ENCODE measurements around the gene ZNF438.
A peak's percentile ranks its signal among the peaks of the same experiment; 100 is the strongest.
"Not testable (repeated sequence)": the region's sequence is repeated elsewhere in the genome, so short reads cannot be mapped to it uniquely, and the experiment has no call there.

Gene ZNF438

GRCh38 chr10:30821261-30821993 lies 210.2 kb downstream of the ZNF438 start:
- DNase-seq: no peak

GRCh38 chr10:30820261-30820991 lies 211.2 kb downstream of the ZNF438 start:
- DNase-seq: no peak

DNA sequence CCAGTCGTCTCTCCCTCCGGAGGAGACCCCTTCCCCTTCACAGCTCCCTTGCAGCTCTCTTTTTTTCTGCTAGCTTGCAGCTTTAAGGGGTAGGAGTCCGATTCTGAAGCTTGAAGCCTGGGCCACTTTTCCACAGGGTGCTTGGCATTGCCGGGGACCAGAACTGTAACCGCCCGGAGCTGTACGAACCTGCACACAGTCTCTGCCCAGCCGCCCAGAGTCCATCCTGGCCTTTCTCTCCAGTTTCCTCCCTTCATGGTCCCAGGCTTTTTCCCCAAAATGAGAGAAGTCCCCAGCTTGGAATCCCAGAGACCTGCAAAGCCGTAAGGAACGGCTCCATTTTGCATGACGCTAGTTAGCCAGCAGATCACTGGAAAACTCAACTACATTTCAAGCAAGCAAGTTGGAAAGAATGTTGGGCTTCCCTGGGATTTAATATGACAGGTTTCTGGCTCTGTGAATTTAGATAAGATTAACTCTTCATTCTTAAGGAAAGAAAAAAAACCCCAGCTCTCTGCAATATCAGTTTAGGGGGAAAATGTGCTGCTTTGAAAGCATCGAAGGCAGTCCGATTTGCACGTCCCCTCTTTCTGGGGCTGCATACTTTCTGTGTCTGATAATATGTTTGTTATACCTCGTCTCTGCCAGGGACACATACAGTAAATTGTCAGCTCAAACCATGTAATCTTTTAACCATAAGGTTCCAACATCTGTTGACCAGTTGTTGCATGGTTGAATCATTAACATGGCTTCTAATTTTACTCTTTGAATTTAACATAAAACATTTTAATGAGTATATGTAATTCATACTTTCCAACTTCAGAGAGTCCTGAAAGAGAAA lies 212.1 kb downstream of the ZNF438 start:
- no peak for DNase-seq

GRCh38 chr10:30818854-30819253 lies 212.8 kb downstream of the ZNF438 start:
- DNase-seq: no peak

DNA sequence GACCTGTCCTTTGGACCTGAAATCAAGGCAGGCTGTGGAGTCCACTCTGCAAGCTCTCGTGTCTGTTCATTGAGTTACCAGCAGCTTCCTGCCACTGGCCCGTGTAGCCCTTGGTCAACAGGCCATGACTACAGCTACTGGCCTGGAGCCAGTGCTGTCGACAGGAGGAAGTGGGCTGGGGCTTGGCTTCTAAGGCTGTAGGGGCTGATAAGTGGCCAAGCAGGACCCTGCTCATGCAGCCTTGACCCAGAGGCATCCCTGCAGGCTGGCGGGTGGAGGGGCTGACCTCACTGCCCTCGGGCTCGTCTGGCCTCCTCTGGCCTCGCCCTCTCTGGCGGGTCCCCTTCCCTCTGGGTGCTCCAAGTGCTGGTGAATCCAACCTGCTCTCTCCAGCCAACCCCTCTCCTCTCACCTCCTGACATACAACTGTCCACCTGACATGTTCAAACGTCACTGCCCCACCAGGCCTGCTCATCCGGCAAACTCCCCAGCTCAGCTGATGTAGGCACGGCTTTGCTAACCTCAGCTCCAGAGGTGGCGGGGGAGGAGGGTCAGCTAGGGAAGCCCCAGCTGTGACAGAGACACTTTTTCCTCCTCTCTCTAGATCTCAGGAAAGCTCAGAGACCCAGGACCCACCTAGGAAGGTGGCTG lies 213.5 kb downstream of the ZNF438 start:
- DNase-seq: no peak

- no peak for DNase-seq
Measured at GRCh38 chr10:30817541-30817940, 214.1 kb downstream of the ZNF438 start.

- DNase-seq: no peak
Measured at GRCh38 chr10:30816820-30817171, 214.9 kb downstream of the ZNF438 start.

DNA sequence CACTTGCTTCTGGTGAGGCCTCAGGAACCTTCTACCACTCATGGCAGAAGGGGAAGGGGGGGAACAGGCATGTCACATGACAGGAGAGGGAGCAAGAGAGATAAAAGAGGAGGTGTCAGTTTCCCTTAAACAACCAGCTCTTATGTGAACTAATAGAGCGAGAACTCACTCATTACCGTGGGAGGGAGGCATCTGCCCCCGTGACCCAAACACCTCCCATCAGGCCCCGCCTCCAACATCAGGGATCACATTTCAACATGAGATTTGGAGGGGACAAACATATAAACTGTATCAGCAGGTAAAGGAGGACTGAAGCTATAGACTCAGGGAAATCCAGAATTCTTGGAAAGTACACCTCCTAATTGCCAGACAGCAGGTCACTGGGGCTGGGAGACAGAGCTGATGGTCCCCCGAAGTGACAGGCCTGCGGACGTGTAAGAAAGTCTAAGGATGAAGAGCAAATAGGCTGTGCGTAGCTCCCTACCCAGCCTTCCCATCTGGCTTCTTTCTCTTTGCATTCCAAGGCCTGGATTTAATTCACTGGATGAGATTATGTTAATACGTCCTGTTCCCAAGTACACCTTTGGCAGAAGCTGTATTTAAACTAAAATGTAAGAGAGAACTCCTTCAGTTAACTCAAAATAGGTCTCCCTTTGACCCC lies 215.4 kb downstream of the ZNF438 start:
- DNase-seq: no peak

DNA sequence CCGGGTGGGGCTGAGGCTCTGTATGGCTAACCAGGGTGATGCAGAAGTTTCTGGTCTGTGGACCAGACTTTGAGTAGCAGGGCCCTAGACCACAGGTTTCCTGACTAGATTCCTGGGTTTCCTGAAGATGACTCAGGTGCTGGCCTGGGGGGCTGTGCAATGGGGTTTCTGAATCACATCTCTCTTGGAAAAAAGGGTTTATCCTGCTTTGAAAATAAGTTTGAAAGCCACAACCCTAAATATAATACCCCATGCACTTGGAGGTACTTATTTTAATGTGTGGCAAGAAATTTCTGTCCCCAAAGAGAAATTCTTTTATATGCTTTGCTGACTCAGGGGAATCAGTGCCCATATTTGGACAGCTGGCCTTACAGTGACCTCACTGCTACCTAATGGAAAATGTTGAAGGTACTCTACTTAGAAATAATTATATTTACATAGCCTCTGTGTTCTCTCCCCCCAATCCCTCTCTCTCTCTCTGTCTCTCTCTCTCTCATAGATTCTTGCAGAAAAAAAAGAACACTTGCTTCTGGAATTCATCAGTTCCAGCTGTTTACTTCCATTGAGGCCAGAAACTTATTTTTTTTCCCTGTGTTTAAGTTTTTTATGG lies 217.7 kb downstream of the ZNF438 start:
- DNase-seq: peak; percentile 22

- no peak for DNase-seq
Measured at GRCh38 chr10:30812018-30812851, 219.4 kb downstream of the ZNF438 start.

DNA sequence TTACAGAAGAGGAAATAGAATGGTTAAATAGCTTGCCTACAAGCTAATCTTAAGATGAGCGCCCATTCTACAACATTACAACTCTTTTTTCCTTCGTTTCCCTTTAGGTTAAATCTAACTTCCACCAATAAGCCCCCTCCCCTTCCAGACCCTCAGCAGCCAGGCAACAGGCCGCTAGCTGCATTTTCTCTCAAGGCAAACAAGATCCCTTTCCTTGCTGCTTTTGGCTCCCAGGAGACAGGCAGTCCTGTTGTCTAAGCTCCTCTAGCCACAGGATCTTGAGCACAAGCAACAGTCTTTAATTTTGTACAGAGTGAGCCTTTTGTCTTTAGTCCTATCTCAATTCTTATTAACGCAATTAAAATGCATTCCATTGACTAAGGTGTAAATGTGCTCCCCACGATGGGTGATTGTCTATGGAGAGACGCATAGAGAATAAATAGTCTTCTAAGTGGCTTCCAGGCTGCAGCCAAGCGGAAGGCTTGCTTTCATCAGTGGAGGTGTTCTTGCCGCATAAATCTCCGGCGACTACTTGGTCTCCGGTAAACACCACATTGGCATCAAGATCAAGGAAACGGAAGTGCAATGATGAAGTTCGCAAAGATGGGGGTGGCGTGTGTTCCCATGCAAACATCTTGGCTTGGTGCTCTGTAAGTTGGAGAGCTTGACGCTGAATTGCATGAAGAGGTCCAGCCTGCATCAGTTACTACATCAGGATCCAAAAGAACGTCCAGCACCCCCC lies 220.2 kb downstream of the ZNF438 start:
- DNase-seq: no peak

GRCh38 chr10:30810416-30810815 lies 221.2 kb downstream of the ZNF438 start:
- DNase-seq: no peak

DNA sequence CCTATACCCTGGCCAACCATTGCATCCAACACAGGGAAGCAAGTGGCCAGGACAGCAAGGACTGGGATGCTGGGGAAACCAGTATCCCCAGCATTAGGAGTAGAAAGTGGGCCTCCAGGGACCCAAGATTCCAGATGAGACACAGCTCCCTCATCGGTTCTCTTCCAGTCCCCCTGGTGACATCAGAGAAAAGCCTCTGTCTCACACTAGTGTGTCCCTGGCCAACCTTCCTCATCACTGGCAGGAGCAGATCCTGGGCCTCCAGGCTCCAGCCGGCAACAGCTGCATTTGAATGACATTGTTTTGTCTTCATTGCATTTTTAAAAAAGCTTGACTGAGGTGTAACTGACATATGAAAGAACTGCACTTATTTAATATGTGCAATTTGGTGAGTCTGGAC lies 224.8 kb downstream of the ZNF438 start:
- DNase-seq: no peak

DNA sequence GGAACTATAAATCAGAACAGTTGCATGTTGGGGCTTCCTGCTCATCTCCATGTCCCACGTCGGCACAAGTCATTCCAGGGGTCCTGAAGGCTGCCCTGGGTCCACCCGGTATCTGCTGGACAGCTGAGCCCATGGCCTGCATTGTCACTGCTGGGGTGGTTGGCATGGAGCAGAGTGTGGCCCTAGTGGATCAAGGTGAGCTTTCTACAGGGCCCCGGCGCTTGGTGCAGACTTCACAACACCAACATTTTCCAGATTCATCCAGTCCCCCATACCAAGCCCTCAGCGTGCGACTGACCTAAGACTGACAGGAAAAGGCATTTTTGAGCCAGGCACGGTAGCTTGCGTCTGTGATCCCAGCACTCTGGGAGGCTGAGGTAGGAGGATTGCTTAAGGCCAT lies 226.6 kb downstream of the ZNF438 start:
- no peak for DNase-seq

- no peak for DNase-seq
Measured at GRCh38 chr10:30804478-30805055, 227.1 kb downstream of the ZNF438 start.

GRCh38 chr10:30803892-30804322 lies 227.8 kb downstream of the ZNF438 start:
- no peak for DNase-seq

- no peak for DNase-seq
Measured at GRCh38 chr10:30803058-30803457, 228.6 kb downstream of the ZNF438 start.

DNA sequence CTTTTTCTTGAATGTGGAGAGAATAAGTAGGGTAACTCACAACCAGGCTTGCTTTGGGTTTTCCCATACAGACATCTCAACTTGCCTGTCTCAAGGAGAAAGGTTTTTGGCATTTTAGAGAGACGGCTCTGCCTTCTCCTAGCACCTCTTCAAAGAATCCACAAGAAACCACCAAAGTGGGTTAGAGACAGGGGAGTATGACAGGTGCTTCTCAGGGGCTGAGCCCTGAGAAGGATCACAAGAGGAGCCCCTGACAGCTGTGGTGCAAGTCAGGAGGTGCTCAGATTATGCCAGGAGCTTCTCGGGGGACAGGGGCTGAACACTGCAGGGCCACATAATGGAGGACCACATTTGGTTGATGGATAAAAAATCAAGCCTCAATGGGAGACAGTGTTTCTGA lies 231.3 kb downstream of the ZNF438 start:
- no peak for DNase-seq

- DNase-seq: no peak
Measured at GRCh38 chr10:30798646-30799185, 232.9 kb downstream of the ZNF438 start.

GRCh38 chr10:30795024-30795423 lies 236.6 kb downstream of the ZNF438 start:
- DNase-seq: not testable (repeated sequence)
